Activated CD8-positive, alpha-beta memory T cell treated with anti-CD3 and anti-CD28 coated beads, Interleukin-2, amount 50 U/mL, for 48 hours (primary cell): ENCODE data around the gene RFPL3.
"Not testable (repeated sequence)": the region's sequence is repeated elsewhere in the genome, so short reads cannot be mapped to it uniquely, and the experiment has no call there.

Experiments
- DNase-seq: peaks from one replicate; pipeline ENCODE4 v3.0.0-alpha.2; 2020

Gene RFPL3

DNA sequence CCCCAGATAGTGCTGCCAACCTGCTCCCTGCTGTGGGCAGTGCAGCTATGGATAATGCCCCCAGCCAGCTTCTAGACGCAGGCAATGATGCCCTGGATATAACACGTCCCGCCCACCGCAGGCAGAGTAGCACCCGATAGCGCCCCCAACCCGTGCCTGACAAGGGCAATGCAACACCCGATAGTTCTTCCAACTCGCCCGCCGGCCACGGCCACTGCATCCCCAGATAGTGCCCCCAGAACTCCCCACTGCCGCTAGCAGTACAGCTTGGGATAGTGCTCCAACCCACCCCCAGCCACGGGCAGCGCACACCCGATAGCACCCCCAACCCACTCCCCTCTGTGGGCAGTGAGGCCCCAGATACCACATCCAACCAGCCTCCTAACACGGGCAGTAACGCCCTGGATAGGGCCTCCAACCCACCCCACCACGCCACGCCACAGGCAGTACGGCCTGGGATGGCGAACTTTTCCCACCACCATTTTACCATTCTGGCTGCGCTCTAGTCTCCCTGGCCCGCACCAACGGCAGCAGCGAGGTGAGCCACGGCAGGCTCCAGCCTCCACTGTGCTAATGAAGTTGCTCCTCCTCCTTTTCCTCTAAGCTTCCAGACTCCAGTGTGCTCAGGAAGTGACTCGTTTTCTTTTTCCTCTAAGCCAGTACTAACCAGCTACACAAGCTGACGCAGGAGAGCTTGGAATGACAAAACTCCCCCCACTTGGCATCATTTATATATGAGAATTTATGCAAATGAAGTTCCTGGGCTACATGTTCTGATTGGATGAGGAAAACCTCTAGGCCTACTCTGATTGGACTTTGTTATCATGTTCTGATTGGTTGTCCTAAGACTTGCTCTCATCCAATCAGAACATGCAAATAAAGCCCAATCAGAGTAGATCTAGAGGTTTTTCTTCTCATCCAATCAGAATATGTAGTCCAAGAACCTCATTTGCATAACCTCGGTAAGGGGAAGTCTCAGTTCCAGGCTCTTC is 3.0 kb upstream of the RFPL3 start:
- no peak for DNase-seq

DNA sequence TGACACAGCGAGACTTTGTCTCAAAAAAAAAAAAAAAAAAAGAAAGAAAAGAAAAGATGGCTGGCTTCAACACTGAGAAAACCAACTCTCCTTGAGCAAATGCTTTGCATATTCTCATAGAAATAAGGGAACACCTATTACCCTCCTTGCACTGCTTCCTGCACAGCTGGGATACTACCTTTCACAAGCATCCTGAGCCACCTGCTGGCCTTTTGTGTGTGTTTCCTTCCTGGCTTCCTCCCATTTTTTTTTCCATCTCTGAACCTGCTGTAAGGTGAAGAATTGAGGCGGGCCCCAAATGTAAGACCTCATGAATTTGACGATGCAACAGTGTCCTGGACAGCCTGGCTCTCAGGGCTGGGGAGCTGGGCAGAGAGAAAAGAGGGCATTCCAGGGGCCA is 1.9 kb upstream of the RFPL3 start:
- no peak for DNase-seq

DNA sequence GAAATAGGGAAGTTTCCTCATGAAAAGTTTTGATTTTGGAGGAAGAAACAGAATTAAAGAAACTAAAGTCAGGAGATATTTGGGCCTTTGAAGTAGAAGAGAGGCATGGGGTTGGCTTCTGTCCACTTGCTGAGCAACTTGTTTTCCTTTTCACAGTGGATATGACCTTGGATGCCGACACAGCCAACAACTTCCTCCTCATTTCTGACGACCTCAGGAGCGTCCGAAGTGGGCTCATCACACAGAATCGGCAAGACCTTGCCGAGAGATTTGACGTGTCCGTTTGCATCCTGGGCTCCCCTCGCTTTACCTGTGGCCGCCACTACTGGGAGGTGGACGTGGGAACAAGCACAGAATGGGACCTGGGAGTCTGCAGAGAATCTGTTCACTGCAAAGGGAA is 2.4 kb downstream of the RFPL3 start:
- not testable (repeated sequence) for DNase-seq

DNA sequence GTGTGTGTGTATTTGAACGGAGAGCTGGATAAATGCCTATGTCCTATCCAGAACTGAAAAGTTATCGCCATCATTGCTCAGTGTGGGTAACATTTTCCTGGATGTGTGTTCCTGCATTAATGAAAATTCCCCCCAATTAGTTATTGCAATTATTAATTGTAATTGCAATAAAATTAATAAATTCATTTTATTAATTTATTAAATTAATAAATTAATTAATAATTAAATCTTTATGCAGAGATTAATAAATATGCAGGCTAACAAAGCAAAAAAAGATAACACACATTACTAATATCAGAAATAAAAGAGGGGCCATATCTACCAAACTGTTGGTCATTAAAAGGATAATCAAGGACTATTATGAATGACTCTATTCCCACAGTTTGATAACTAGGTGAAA is 3.6 kb downstream of the RFPL3 start:
- no peak for DNase-seq

DNA sequence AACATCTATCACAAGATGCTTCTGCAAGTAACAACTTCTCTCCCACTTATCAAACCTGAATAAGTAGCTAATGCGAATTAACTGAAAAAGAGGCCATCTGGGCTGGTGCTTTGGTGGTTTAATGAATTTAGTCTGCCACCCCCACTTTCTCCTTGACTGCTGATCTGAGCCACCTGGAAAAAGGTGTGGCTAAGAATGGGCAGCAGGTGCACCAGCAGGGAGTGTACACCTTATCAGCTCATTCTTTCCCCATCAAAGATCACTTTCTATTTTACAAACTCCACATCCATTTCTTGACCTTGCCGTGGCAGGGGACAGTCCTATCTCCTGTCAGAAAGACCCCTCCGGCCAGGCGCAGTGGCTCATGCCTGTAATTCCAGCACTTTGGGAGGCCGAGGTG is 6.5 kb downstream of the RFPL3 start:
- DNase-seq = no peak

DNA sequence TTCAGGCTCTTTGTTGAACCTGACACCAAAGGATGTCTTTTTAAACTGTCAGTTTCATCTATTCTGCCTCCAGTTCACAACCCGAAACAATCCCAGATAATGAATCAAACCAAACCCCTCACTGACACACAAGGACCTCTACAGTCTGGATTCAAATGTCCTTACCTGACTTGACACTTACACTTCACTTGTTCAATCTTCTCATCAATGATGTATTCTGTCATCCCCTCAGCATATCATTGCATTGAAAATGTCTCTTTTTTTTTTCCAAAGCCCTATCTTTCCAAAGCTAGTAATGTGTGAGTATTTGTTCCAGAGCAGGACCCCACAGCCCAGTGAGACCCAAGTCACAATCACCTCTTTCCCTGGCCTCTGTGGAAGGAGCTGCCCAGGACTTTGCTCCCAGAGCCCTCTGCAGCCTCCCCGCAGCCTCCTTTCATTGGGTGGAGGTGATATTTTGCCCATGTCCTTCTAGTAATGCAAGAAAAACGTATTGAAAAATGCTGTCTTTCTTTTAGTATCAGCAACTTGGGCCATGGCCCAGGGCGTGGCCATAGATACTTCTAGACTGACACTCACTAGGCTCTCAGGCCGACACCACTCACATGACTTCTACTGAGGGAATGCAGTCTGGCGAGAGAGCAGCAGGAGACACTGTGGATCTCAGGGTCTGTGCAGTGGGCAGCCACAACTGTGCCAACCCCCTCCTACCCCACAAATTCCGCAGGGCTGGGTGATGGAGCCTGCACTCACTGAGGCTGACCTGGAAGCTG is 18.2 kb downstream of the RFPL3 start:
- DNase-seq = no peak

DNA sequence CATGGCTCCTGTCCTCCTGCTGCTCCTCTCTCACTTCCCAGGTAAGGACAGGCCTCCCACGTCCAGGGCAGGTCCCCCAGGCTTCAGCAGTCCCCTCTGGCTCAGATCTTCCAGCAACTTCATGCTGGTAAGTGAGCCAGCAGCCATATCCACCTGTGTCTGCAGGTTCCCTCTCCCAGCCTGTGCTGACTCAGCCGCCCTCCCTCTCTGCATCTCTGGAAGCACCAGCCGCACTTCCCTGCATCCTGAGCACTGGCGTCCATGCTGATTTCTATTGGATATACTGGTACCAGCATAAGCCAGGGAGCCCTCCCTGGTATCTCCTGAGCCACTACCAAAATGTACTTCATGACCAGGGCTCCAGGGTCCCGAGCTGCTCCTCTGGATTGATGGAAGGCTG is 19.0 kb downstream of the RFPL3 start:
- DNase-seq = no peak

DNA sequence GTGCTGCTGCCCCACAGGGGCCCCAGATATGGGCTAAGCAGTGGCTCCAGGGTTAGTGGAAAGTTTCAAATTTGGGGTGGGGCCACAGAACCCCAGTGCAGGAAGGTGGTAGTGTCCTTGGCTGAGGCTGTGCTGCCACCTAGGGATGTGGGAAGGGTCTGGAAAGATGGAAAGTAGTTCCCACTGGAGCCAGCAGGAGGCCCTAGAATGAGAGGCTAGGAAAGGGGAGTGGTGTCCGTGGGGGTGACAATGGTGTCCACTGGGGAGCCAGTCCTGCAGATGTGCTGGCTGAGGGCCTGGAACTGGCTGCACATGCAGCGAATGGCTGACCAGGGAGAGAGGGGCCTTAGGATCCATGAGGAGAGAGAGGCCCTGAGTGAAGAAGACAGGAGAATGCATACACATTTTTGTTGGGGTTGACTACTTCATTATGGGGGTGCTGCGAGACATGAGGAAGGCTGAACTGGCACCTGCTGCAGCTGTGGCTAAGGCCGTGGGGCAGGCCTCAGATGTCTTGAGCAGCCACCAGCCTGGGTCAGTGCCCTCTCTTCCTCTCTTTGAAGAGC is 21.1 kb downstream of the RFPL3 start:
- DNase-seq = no peak

DNA sequence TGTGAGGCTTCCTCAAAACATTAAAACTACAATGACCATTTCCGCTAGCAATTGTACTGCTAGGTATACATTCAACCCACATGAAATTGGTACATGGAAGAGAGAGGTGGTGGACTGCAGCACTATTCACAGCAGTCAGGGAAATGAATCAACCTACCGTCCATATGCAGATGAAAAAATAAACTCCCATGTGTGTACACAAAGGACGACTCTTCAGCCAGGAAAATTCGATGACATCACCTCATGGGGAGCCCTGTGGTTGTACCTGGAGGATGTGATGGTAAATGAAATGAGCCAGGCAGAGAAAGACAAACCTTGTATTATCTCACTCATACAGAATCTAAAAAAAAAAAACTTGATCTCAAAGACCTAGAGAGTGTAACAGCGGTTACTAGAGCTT is 23.3 kb downstream of the RFPL3 start:
- DNase-seq = no peak

DNA sequence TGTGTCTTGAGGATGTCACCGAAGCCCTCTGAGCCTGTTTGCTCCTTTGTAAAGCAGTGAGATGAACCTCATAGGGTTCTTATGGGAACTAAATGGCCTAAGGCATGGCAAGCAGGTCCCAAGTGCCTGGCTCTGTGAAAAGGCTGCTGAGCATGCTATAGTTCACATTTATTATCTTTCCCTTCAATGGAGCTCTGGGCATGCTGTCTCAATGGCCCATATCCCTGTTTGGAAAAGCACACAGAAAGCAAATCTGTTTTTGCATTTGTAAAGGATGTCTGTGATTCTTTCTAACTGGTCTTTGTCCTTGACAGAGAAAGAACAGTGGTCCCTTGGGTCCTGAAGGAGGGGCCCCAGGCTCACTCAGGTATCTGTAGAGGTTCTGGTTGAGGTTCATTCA is 28.0 kb downstream of the RFPL3 start:
- no peak for DNase-seq

DNA sequence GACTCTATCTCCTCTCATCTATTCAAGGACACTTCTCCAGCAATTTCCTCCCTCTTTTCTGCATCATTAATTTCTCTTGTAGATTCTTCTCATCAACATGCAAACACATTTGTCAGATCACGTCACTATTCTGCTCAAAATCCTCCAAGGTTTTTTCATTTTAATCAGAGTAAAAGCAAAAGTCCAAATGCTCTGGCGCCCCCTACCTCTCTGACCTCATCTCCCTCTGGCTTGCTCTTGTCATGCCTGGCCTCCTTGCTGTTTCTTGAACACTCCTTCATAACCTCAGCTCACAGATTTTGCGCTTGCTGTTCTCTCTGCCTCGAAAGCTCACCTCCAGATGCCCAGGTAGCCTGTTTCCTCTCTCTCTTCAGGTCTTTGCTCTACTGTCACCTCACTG is 32.0 kb downstream of the RFPL3 start:
- no peak for DNase-seq

DNA sequence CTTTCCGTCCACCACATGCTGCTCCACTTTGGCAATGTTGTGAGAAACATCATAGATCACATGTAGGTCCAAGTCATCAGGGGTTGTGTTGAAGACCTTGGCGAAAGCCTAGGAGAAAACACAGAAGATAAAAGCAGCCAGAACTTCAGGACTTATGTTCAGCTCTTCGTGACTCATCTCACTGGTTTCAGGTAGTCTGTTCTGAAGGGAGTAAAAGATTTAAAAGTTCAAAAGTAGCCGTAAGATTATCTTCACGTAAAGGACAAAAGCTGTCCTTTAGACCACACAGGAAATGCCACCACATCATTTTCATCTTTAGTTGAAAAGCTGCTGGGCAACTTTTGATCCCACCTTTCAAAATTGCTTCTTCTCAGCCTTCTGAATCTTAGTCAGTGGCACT is 37.4 kb downstream of the RFPL3 start:
- no peak for DNase-seq

DNA sequence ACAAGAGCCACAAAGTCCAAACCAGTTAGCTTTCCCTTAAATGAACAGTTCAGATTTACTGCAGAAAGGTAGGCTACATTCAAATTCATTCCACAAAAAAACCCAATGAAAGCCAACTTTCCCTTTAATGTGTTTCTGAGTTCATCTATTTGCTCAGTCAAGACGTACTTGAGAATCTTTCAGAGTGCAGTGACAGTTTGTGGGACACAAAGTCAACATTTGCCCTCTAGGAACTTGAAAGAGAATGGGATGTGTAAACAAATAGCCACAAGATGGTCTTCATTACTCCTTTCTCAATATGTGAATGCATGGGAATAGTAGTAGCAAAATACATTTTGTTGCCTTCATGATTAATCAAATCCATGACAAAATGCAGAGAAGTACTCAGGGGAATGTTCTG is 38.6 kb downstream of the RFPL3 start:
- DNase-seq = no peak

DNA sequence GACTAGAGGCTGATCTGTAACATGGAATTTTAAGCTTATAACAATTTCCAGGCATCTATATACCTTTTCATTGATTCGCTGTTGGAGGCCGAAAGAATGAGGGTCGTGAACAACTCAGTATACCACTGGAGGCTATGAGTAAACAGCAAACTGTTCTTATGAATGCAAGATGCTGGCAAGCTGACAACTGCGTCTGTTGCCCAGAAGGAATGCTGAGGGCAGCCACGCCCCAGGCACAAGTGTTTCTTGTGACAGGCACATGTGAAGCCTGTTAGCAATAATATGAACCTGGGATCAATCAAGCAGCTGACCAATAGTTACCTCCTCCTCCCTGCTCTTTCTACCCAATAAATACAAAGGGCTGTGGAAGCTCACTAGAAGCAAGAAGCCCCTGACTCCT is 39.1 kb downstream of the RFPL3 start:
- DNase-seq = no peak

DNA sequence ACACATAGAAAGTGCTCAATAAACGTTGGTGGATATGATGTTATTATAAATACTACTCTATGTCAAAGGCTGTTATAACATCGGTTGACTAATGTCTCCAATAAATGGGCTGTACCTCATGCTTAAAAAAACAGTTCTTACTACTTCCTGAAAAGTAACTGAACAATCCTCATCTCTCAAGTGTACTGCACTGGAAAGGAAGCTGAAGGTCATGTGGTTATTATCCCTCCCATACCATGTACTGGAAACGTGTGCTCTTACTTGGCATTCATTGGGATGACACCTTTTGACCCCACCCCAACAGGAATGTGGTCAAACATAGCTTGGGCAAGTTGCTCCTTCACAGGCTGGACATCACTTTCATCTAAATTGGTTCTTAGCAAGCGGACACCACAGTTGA is 43.8 kb downstream of the RFPL3 start:
- no peak for DNase-seq

DNA sequence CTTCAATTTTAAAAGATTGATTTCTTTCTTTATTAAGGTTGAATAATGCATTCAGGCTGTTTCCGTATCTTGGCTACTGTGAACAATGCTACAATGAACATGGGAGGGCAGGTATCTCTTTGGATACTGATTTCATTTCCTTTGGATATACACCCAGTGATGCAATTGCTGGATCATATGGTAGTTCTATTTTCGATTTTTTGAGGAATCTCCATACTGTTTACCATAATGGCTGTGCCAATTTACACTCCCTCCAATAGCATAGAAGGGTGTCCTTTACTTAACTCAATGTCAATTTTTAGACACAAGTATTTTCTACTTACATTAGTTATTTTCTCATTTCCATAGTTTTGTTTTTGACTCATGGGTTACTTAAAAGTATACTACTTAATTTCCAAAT is 46.4 kb downstream of the RFPL3 start:
- DNase-seq = no peak

DNA sequence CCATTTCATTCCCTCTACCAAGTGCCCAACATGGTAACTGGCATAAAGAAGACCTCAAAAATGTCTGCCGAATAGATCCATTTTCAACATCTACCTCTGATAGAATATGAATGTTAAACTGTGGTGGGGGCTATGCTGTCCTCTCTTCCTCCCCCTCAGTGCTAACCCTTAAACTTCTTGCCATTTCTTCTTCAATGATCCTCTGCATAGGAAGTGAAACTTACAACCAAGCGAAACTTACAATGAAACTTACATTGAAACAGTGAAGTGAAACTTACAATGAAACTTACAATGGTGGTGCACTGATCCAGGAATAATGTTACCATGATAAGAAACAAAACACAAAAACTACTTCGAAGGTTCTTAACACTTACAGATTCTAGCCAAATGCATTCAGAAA is 49.6 kb downstream of the RFPL3 start:
- DNase-seq = no peak

DNA sequence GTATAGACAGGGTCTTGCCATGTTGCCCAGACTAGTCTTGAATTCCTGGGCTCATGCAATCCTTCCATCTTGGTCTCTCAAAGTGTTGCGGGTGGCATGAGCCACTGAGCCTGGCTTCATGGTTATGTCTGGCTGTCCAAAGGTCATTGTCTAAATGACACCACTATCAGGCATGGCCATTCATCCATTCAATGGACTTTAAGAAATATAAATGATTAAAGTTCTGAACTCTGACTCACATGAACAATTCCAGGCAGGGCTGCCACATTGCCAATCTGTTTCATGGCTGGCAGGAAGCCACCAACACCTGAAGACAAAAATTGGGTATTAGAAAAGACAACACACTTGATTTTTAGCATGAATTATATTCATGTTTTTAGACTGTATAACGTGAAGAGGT is 50.3 kb downstream of the RFPL3 start:
- DNase-seq = no peak

DNA sequence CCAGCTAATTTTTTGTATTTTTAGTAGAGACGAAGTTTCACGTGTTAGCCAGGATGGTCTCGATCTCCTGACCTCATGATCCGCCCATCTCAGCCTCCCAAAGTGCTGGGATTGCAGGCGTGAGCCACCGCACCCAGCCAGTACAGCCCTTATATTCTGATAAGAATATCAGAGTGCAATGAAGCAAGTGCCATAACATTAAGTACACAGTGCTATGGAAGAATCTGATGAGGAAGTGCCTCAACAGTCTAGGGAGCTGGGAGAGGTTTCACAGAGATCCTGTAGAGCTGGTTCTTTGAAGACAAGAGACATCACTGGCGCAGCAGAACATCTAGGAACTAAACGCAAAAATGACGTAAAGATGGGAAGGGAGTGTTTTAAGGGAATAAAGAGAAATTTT is 52.3 kb downstream of the RFPL3 start:
- no peak for DNase-seq

DNA sequence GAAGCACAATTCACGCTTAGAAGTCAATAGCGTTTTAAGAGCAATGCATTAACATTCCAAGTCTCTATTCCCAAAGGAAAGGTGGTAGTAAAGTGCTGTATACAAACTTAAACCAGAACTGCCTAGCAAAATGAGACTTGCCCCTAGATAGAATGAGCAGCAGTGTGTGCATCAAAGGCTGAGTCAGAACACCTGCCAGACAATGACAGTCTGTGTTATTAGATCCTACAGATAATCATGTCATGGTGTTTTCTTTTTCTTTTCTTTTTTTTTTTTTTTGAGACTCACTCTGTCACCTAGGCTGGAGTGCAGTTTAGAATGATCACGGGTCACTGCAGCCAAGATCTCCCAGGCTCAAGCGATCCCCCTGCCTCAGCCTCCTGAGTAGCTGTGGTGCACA is 52.8 kb downstream of the RFPL3 start:
- no peak for DNase-seq
